IgD-negative memory B cell (primary cell): ENCODE measurements around the gene FOXE3. TPM values are rescaled to one million over a fixed set of nuclear protein-coding genes. Genes with fewer than 3 reads are reported as not detected.

Experiments
- H3K27ac Mint-ChIP-seq, 3 donors: one replicate each; pipeline ENCODE4 v1.8.0; 2020 to 2022; ENCODE audit warnings: mild to moderate bottlenecking in 3 of 3, mixed read lengths in 3 of 3, moderate library complexity in 1 of 3
- H3K27me3 Mint-ChIP-seq: one replicate; pipeline ENCODE4 v1.8.0; 2021; ENCODE audit warnings: mixed read lengths
- H3K36me3 Mint-ChIP-seq: one replicate; pipeline ENCODE4 v1.8.0; 2020; ENCODE audit warnings: mild to moderate bottlenecking, mixed read lengths
- H3K4me1 Mint-ChIP-seq, 3 donors: one replicate each; pipeline ENCODE4 v1.8.0; 2020 to 2022; ENCODE audit warnings: mixed read lengths in 3 of 3, mild to moderate bottlenecking in 1 of 3
- H3K4me3 Mint-ChIP-seq, 4 donors: one replicate each; pipeline ENCODE4 v1.8.0; 2020 to 2022; ENCODE audit warnings: mild to moderate bottlenecking in 4 of 4, mixed read lengths in 4 of 4, moderate library complexity in 3 of 4
- H3K9me3 Mint-ChIP-seq, 3 donors: one replicate each; pipeline ENCODE4 v1.8.0; 2020 to 2021; ENCODE audit warnings: mixed read lengths in 3 of 3, mild to moderate bottlenecking in 1 of 3
- polyA plus RNA-seq: library from polyadenylated mRNA; unstranded; fragments of 300-500 nt; fragmentation: Illumina TruSeq; gene quantifications from one replicate; pipeline ENCODE4 v1.2.3, GENCODE V29; 2021

FOXE3 gene
- polyA plus RNA-seq, 1 donor from 2014 or later, result not detected

DNA sequence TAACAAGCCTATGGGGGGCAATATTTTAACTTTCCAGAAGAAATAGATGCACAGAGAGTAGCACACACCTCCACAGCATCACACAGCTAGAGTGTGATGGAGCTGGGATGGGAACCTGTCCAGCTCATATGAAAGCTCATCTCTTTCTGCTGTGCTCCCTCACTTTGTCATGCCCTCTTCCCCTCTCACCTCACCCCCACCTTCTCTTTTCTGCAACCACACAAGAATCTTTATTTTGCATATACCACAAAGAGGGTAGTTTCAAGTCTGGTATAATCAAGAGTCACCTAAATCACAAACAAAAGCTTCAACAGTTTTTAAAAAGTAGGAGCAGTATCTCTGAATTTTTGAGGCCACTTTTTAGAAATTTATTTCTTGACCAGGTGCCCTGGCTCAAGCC, 44.4 kb downstream of the FOXE3 start:
- H3K27ac Mint-ChIP-seq, result no peak overlapping the region
- H3K4me3 Mint-ChIP-seq, result no peak overlapping the region
- no peaks in the 10 kb centered on the region for H3K36me3 Mint-ChIP-seq
- no peaks in the 10 kb centered on the region for H3K4me1 Mint-ChIP-seq
- H3K9me3 Mint-ChIP-seq, result peaks cover 0 to 5% (median 0%) of the 10 kb centered on the region in 3 donors
- peaks cover 44% of the 10 kb centered on the region for H3K27me3 Mint-ChIP-seq

- Mint-ChIP-seq H3K9me3 (no peaks in the 10 kb centered on the region), H3K36me3 (no peaks in the 10 kb centered on the region), H3K27ac (no peak overlapping the region), H3K4me1 (no peaks in the 10 kb centered on the region), H3K4me3 (no peak overlapping the region), H3K27me3 (peaks cover 34% of the 10 kb centered on the region)
These were observed 49.5 kb downstream of the FOXE3 start for GRCh38 chr1:47465605-47466004.

Other genes starting within 250 kb of the FOXE3 start
- 1.1 TPM for gene PDZK1IP1, start 226.2 kb upstream of the FOXE3 start, polyA plus RNA-seq
- gene TAL1, start 184.1 kb upstream of the FOXE3 start, polyA plus RNA-seq, result 0.19 TPM
- 1.3 TPM for gene STIL, start 102.1 kb upstream of the FOXE3 start, polyA plus RNA-seq
- gene CMPK1, start 82.5 kb upstream of the FOXE3 start, polyA plus RNA-seq, result 119 TPM
- 0.04 TPM for gene FOXD2, start 21.8 kb downstream of the FOXE3 start, polyA plus RNA-seq